GM19395 (cell line): ENCODE data around the gene ZFHX3.
A peak's percentile ranks its signal among the peaks of the same experiment; 100 is the strongest.

Source experiments
- ATAC-seq: cut with Tn5 transposase; IDR thresholded peaks from one replicate; pipeline ENCODE4 v1.9.1; 2021; ENCODE audit warnings: mild to moderate bottlenecking, moderate library complexity; ENCODE audit not compliant: unreplicated experiment

ZFHX3 gene

GRCh38 chr16:72889616-72890582 is 158.0 kb downstream of the ZFHX3 start:
- no peak for ATAC-seq

- ATAC-seq = no peak
Observed at GRCh38 chr16:72887537-72887936, 160.4 kb downstream of the ZFHX3 start.

DNA sequence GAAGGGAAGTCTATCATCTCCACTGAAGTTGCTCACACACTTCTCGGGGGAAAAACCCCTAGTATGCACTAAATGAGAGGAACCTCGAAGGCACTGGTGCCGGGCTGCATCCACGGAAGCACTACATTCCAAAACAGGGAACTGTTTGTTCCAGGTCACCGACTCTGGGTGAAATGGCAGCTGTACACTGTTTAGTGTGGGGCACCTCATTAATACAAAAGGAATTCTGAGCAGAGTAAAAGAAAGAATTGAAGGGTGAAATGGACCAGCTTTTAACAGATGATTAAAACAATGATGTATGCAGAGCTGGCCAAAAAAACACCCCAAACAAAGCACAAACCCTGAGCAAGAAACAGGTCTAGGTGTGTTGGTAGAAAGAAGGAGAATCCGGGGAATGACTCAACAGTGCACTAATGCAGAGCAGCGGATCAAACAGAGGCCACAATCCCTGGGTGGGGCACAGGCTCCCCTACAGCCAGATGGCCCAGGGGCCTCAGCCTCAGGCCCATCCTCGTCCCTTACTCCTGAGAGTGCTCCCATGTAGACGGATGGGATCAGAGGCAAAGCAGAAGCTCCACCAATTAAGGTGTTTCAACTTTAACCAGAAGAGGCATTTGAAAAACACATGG is 161.5 kb downstream of the ZFHX3 start:
- ATAC-seq = no peak

DNA sequence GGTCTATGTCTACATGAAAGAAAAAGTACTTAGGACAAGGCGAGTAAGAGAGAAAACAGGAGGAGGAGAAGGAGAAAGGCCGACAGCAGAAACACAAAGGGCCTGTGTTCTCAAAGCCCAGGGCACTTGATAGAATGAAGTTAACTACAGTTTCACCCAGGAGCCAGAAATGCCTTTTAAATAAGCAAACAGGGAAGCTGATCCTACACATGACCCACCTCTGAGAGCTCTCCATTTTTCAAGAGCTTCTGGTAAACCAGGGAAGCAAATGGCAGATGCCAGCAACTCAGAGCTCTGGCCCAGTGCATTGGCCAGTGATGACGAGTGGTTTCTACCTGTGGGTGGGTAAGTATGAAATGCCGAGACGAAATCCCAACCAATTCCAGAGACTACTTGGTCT is 163.4 kb downstream of the ZFHX3 start:
- no peak for ATAC-seq

GRCh38 chr16:72884037-72884436 is 163.9 kb downstream of the ZFHX3 start:
- ATAC-seq = no peak

DNA sequence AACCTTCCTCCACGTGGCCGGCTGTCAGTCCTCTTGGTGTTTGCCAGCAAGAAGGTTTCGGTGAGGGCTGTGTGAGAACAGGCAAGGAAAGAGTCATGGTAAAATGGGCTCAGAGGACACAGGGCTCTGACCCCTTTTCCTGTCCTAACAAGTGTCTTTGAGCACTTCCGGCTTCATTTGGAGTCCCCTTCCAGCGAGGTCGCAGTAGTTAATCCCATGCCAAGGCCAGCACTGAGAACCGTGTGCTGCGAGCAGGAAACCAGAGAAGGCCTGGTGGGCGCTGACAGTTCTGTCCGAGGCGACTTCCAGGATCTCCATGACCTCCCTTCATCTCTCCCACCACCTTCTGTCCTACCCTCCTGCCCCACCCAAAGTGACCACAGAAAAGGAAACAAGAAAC is 168.1 kb downstream of the ZFHX3 start:
- no peak for ATAC-seq

- ATAC-seq = no peak
Observed at GRCh38 chr16:72878301-72879269, 169.3 kb downstream of the ZFHX3 start.

GRCh38 chr16:72877374-72878028 is 170.4 kb downstream of the ZFHX3 start:
- no peak for ATAC-seq

DNA sequence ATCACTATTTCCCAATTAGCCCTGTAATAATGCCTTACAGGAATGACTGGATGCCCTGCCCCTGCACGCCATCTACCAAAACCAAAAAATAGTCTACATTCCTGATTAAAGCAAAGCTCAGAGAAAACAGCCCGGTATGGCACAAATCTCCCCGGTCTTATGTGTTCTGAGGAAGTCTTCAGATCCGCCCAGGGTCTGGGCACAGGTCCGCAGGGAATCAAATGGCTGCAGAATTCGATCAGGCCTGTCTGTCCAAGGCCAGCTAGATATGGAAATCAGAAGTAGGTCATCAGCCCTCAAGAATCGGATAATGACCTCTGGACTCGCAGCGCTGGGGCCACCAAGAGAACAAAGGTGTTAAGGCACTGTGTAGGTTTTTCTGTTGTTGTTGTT is 171.0 kb downstream of the ZFHX3 start:
- ATAC-seq = no peak

DNA sequence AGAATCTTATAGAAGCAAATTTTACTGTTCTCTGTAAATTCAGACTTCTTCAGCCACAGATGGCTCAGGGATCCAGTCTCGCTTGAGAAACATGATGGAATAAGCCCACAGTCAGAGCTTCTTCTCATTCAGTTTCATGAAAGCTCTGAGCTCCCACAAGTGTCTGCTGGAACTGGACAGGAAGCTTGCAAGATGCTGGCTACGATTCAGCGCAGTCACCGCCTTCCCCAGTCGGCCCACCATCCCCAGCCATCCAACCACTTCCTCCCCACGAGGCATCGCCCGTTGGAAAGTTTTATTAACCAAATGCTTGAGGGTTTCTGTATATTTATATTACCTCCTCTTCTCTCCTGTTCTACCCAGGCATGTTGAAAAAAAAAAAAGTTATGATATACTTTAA is 171.7 kb downstream of the ZFHX3 start:
- peak; percentile 70 for ATAC-seq

- ATAC-seq = no peak
Observed at GRCh38 chr16:72875291-72876031, 172.5 kb downstream of the ZFHX3 start.

- no peak for ATAC-seq
Observed at GRCh38 chr16:72873853-72874252, 174.1 kb downstream of the ZFHX3 start.

DNA sequence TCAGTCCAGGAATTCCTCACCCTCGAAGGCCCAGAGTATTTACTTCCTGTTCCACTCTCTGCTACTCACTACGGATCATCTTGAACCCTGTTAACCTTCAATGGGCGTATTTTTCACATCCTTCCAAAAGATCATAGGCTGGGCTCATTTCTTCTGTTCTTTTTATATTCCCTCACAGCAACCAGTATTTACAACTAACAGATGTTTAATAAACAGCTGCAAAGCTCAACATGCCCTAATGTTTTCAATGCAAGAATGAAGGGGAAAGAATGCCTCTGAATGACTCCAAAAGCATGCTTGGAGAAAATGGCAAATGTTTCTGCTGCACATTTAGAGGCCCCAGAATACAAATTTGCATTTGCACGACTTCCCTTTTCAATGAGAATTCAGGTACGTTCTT is 174.9 kb downstream of the ZFHX3 start:
- ATAC-seq = no peak

- ATAC-seq = no peak
Observed at GRCh38 chr16:72865835-72866234, 182.1 kb downstream of the ZFHX3 start.

GRCh38 chr16:72865258-72865657 is 182.7 kb downstream of the ZFHX3 start:
- ATAC-seq = no peak

DNA sequence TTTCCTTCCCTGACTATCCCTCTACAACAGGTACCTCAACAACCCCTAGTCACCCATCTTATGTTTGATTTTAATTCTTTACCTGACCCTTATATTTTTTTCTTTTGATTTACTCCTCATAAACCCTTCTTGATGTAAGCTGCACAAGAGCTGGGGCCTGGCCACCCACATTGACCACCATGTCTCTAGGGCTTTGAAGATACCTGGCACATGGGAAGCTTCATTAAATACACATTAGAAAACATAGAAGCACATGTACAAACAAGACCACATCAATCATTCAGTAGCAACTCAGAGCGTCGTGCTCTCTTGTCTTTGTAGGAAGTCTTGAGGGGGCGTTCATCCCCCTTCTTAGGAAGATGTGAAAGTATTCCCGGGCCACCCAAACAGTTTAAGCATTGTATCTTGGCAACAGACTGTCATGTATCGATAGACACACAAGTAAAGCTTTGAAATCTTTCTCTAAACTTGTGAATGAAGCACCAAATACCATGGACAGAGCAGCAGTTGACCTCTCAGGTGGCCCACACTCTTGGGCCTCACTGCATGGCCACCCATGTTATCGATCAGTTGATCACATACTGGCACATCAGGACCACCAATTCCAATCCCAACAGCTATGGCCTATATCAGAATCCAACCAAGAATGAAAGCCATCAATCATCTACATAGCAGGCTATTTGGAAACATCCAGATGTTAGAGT is 183.6 kb downstream of the ZFHX3 start:
- ATAC-seq = no peak

- no peak for ATAC-seq
Observed at GRCh38 chr16:72862090-72862489, 185.8 kb downstream of the ZFHX3 start.

- ATAC-seq = no peak
Observed at GRCh38 chr16:72860726-72861562, 187.0 kb downstream of the ZFHX3 start.
